ENCODE data around the gene KCNIP3.

Gene KCNIP3

DNA sequence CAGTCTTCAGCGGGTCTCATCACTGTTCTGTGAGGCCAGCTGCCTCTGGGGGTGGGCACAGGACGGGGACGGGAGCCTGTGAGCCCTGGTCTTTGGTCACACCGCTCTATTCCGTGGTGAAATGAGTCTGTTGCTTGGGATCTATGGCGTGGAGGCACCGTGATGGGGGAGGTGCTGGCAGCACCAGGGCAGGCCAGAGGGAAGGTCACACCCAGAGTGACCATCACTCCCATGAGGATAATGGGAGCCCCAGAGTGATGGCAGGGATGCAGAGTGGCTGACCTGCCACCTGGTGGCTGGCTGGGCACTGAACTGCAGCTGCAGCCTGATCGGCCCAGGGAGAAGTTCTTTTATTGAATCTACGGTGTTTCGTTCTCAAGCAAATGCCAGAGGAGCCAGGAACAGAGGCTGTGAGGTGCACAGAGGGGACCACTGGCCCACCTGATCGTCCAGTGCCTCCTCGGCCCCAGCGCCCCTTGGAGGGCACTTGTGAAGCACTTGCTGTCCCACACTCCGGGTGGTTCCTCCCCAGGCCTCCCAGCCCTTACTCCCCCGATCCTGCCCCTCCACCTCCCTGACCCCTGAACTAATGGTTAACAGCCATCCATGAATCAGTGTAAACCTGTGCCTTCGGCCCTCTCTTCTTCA is 17.9 kb downstream of the KCNIP3 start:
- DNase-seq: peak; percentile 25 to 47 (median 33)

- peak in 1 of 3 donors; percentile 6 for DNase-seq
Observed at GRCh38 chr2:95315801-95316411, 18.8 kb downstream of the KCNIP3 start.

DNA sequence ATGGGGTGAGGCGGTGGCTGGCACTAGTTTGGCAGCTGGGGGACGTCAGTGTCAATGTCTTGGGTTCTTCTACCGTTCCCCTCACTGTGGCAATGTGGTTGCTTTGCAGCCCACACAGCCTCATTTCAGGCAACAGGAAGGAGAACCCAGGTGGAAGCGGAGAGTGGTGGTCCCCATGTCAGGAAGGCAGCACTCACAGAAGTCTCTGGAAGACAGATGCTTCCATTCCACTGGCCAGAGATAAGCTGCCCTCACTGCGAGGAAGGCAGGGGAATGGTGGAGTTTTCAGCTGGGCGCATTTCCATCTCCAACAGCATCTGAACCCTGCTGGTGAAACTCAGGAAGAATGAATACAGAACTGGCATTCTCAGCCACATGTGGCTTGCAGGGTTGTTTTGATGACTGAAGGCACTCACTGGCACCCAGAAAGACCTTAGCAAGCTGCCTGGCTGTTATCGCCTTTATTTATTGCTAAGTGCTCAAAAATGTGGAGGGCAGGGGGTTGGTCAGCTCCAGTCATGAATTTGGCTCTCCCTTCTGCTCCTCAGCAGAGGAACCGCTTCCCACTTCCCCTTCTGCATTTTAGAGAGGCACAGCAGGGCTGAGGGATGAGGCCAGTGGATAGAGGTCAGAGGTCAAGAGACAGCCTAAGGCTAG is 19.4 kb downstream of the KCNIP3 start:
- DNase-seq: peak; percentile 36 to 57 (median 43)

GRCh38 chr2:95317123-95317500 is 20.0 kb downstream of the KCNIP3 start:
- DNase-seq: no peak

- no peak for DNase-seq
Observed at GRCh38 chr2:95317665-95318425, 20.7 kb downstream of the KCNIP3 start.

DNA sequence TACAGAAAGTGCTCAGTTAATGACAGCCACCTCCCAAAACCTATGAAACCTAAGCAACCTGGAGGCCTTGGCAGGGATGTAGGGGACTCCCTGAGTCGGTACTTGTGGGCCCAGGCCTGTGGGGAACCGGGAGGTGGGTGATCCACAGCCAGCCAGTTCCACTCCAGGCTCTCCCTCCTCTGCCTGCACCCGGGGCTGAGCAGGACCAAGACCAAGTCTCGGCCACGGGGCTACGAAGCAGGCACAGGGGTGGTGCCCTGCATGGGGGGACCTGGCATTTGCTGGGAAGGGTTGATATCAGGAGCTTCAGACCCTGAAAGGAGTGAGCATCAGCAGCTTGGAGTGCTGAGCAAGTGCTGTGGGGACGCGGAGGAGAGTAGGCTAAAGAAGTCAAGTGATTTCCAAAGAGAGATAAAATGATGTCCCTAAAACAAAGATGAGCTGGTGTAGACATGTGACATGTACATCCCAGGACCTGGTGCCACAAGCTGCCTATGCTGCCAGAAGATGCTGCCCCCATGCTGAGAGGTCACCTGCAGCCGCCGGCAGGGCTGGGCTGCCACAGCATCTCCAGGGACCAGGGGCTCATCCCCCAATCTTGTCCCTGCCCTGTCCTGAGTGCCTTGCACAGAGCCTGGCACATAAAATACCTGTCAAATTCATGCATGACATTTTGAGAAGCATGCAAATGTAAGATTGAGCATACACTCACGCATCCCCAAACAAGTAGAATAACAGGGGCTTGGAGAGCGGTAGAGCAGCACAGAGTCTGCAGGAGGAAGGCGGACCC is 21.5 kb downstream of the KCNIP3 start:
- DNase-seq: no peak

DNA sequence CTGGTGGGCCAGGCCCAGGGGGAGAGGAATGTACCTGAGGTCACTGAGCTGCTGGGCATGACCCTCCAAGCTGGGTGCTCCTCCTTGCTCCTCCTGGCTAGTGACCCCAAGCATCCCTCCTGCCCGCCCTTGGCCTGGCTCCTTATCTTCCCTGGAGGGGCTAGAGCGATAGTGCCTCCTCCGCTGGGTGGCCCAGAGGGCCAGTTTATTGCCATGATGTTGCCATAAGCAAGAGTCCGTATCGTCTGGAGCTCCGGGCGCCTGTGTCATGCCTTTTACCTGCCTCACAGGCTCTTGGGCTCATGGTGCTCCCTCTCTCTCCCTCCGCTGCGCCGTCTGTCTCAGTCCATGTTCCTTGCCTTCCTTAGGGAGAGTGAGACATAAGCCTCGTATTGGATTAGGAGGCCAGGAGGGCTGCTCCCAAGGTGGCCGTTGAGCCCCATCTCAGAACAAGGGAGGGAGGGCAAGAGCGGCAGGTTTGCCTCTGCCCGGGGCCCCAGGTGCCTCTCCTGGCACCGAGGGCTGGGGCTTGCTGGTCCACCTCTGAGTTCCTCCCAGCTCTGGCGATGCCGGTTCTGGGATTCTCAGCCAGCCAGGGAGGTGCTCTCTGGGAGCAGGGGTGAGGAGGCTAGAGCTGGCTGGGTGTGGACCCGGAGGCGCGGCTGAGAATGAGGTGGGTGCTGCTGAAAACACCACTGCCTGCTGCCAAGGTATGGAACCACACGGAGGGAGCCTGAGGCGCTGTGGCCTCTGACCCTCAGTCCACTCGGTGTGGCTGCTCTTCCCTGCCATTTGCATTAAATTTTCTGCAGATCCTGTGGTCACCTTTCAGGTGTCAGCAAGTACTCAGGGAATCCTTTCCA is 22.6 kb downstream of the KCNIP3 start:
- DNase-seq: no peak

DNA sequence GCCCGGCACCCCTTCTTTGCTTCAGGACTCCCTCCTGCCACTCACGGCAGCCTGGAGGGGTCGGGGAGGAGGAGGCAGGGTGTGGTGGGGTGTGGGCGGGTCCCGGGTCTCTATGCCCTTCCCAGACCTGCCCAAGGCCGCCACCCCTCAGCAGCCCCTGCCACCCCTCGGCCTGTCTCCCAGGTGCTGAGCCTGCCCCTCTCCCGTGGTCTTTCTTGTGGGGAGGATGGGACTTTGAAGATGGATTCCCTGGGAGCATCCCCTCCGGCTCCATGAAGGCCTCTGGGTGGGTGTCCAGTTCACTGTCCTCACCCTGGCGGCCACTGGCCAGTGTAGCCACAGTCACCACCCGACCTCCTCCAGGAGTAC is 23.2 kb downstream of the KCNIP3 start:
- no peak for DNase-seq

GRCh38 chr2:95320986-95321767 is 24.0 kb downstream of the KCNIP3 start:
- no peak for DNase-seq

DNA sequence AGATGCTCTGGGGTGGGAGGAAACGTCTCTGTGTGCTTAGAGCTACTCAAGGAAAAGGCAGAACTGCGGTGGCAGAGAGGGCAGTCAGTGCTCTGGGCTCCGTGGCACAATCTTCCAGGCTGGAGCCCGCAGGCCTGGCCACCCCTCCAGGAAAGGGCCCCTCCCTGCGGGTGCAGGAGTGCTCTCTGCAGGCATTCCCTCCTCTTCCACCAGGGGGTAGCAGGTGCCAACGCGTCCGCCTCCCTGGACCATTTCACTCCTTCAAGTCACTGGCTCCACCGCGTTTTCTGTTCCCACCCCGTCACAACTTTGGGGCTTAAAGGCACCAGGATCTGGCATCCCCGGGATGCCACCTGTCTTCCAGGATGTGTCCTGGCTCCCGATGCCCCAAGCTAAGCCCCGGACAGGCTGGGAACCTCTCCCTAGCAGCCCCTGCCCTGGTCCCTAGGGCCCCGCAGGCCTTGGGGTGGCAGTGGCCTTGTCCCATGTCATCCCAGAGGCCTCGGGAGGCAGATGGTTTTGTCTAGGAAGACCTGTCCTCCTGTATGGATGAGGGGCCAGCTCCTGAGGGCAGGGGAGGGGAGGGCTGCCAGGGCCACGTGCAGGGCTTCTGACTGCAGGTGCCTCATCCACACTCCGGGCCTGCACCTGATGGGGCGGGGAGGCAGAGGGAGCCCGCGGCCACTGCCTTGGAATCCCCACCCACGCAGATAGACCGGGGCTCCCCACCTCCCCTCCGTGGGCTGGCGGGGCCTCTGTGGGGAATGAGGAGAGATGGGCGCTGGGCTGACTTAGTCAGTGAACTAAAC is 26.4 kb downstream of the KCNIP3 start:
- DNase-seq: no peak

GRCh38 chr2:95325026-95325425 is 27.9 kb downstream of the KCNIP3 start:
- DNase-seq: no peak

DNA sequence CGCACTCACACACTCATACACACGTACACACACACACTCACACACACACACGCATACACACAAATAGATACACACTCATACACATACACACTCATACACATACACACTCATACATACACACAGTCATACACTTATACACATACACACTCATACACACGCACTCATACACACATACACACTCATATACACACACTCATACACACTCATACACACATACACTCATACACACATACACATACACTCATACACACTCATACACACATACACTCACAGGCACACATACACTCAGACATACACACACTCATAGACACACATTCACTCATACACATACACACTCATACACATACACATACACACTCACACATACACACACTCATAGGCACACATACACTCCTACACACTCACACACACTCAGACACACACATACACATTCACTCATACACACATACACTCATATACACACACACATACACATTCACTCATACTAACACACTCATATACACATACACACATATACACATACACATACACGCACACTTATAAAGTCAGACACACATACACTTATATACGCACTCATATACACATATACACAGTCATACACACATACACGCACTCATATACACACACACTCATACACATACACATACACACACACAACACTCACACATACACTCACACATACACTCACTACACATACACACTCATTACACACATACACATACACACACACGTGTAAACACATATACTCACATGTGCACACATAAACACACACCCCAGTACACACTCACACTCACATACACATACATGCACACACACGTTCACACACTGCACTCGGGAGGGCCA is 28.7 kb downstream of the KCNIP3 start:
- DNase-seq: no peak

DNA sequence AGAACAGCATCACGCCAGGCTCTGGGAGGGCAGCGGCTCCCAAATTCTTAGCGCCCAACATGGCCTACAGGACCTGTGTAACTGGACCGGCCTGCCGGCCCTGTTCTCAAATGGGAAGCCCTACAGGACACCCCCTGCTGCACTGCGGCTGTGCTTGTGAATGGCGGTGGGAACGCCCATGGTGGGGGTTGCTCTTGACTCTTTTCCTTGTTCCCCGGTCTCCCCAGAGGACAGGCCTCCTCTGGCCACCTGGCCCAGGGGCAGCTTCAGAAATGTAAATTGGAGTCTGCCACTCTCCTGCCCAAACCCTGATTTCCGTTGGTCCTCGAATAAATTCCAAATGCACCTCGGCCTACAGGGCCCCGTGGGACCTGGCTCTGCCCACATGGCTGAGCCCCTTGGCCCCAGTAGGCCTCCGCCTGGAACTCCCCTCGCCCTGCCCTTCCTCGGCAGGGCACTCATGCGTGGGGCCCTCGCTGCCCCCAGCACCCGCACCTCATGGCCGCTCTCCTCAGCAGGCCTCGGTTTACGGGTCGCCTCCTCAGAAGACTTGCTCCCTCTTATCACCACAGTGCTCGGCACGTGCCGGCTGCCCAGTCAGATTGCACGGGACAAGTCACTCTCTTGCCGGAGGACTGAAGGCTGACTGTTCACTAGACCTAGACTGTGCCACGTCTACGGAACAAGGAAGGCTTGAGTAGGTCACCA is 29.4 kb downstream of the KCNIP3 start:
- DNase-seq: no peak

DNA sequence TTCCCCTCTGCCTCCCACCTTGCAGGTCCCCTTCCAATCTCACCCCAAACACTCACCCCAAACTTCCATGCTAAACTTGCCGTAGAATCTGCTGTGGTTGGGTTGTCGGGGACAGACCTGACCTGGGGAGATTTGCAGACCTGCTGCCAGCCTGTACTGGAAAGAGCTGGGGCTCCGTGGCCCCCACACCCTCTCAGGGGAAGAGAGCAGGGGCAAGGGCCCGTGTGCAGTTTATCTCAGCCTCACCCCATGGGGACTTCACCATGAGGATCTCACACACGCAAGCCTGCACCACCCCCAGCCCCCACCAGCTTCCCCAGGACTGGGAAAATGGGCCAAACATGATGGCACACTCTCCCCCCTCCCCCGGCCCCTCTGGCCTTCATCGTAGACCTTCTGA is 30.7 kb downstream of the KCNIP3 start:
- DNase-seq: no peak

DNA sequence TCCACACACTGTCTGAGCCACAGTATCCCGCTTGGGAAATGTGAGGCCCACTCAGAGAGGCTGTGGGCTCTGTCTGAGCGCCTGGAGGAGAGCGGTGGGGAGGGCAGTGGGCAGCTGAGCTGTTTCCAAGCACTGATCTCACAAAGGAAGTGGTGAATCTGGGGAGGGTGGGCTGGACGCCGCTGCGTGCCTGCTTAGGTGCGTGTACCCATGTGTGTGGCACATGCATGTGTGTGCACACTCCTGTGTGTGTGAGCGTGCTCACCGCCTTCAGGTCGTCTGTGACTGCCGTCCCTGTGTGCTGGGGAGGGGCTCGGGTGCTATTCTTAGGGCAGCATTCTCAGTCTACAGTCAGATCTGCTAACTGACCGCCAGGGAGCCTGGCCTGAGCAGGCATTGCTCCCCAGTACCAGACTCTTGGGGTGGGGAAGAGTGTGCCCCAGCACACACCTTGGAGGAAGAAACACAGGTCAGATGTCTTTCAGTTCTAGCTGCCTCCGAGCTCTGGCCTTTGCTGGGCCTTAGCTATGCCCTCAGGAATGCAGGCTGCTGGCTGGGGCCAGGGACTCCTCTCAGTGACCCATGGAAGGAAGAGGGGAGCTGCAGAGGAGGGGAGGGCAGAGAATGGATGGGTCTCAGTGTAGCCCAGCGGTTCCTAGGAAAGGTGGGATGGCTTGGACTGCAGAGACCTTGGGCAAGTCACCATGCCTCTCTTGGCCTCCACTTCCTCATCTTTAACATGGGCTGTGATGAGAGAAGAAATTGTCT is 31.4 kb downstream of the KCNIP3 start:
- no peak for DNase-seq

- no peak for DNase-seq
Observed at GRCh38 chr2:95329401-95329800, 32.3 kb downstream of the KCNIP3 start.

DNA sequence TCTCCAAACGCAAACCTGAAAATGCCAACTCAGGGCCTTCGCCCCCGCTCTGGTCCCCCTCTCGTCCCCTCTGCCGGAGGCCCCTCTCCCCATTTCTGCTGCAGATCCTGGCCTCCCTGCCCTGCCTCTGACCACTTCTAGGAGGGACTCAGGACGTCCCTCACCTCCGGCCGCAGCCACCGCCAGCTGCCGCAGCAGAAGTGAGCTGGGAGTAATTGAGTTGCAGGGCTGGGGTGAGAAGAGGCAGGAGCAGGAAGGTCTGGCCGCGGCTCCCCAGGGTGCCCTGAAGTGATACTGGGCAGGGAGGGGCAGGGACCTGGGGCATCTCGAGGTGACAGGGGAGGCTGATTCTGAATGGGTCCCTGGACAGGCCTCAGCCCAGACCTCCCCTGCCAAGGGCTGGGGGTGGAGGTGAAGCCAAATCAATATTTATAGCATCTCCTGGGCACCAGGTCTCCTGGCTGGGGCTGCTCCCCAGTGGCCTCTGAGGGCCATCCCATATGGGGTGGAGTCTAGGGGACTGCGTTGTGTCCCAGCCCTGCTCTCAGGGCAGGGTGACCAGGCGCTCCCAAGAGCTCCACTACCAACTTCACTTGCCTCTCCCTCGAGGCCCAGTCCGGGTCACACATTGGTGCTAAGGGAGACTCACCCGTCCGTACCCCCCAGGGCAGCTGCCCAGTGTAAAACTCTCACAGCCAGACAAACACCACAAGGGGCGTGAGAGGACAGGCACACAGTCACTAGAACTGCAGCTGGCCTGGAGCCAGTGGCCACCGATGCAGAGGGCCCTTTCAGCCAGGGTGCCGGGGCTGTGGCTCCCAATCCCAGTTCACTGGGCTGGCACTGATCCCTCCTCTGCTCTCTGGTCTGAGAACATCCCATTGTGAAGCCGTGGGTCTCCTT is 33.0 kb downstream of the KCNIP3 start:
- no peak for DNase-seq

All from suppressor macrophage treated with lipopolysaccharide for 1 hour (primary cell).